HCEC 1CT (cell line): ENCODE results near the gene RBPJ.
A peak's percentile ranks its signal among the peaks of the same experiment; 100 is the strongest.

Experiments used
- DNase-seq: peaks from one replicate; pipeline ENCODE4 v3.0.0-alpha.2; 2017

Gene RBPJ

DNA sequence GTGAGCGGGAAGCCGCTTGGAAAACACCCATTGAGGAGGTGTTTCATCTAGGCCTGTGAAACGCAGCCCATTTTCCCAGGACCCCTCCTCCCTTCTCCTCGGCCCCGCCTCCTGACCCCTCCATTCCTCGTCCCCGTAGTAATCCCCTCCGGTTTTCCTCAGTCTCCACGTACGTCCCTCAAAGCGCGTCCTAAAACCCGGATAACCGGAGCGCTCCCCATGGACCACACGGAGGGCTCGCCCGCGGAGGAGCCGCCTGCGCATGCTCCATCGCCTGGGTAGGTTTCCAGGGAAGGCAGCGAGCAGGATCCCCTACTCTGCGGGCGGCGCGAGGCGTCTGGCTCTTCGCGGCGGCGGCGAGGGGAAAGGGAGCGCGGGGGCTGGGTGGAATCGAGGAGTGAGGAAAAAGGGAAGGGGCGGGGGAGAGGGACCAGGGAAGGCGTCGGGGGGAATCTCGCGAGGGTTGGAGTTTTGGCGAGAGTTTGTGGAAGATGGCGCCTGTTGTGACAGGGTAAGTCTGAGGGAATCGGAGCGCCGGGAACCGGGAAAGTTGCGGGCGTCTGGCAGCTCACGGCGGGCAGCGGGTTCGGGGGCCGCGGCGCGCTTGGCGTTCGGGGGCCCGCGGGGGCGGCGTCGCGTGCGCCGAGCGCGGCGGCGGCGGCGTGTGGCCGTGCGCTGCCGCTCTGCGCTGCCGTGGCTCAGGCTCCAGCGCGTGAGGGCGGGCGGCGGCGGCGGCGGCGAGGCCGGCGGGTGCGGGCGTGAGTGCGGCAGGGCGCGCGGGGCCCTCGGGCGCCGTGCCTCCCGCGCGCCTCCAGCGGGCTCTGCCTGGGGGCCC, at the start of gene RBPJ:
TSS of gene RBPJ (plus strand) at position 477 of the 835 bp plus-strand sequence. CDS start at position 492, 15 bp downstream.
- DNase-seq: peak; percentile 90

DNA sequence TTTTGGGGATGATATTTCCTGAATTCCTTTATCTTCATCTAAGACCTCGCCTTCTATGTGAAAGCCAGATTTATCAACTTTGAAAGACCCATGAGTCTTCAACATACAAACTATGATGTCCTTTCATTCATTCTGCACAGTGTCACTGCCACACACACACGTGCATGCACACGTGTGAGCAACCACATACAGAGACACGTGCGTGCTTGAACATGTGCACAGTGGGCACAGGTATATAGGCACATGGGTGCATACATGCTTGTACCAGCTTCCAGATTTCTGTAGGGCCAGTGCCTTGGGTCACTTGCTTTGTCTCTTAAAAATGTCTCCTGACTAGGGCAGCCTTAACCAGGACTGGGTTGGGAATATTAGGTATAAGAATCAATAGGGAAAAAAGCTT, 49.1 kb upstream of the RBPJ start:
- DNase-seq: no peak

DNA sequence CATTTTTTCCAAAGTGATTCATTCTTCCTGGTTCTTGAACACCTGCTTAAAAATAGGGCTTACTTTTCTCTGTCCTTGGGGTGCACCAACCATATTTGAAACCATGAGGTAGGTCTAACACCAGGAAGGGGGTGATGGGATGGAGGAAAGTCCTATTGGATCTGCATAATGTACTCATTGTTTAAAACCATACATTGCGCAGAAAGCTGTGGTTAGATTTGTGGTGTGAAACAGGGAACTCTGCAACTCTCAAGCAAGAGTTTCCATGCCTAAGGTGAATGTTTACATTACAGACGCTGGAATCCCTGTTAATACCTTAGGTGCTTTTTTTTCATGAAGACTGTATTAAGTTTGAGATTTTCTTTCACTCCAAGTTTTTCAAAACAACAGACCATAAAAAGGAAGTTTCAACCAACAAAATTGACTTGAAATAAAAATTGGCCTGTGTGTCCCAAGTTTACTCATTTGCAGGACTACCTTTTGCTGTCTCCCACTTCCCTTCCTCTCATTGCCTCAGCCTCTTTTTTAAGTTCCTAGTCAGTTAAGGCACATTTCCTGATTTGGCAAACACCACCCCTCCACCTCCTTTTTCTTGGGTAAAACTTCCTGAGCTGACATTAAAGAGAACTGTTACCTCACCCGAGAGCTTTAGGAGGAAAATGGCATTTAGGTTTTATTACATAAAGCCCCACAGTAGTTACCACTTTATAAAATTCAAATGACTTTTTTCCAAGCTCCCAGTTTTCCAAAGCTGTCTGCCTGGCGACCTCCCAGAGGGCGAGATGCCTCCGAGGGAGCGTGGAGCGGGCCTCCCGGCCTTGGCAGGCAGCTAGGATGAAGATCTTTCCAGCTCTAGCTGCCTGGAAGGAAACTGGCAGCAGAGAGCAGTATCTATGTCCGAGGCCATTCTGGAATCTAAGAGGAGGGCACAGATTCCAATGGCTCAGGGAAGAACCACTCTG, 47.9 kb upstream of the RBPJ start:
- DNase-seq: no peak

DNA sequence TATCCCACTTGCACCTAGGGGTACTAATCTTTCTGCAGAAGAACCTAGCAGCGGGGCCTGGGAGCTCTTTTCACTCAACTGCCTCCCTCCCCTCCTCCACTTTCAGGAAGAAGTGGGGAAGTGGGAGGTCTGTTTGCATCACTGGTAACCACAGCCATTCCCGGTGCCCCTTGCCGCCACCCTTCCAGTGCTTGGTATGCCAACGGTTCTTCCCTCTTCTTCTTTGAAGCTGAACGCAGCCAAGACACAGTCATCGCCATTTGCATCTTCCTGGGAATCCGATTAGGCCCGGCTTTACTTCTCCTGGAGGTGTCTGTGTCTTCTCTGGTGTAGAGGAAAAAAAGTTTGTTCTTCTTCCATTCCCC, 47.2 kb upstream of the RBPJ start:
- no peak for DNase-seq

DNA sequence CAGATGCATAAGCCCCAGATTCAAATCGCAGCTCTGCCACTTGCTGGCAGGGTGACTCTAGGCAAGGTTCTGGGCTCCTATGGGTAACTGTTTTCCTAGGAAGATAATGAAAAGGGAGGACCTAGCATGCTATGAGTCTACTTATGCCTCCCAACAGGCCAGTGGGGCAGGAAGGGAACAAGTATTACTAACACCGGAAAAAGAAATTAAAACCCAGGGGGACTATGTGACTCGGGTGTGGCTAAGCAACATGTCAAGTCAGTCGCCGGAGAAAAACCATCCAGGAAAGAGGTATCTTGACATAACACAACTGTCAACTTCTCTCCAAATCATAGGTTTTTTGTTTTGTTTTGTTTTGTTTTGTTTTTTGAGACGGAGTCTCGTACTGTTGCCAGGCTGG, 45.5 kb upstream of the RBPJ start:
- DNase-seq: no peak

DNA sequence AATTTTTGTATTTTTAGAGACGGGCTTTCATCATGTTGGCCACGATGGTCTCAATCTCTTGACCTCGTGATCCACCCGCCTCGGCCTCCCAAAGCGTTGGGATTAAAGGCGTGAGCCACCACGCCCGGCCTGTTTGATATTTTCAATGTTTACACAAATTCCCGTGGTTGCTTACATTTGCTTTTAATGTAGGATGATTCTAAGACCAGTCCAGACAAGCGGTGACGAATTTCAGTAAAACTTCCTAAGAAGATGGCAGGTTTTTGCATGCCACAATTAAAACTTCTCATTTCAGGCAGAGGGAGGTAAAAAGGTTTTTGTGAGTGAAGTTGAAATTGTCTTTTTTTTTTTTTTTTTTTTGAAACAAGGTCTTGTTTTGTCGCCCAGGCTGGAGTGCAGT, 41.4 kb upstream of the RBPJ start:
- no peak for DNase-seq

DNA sequence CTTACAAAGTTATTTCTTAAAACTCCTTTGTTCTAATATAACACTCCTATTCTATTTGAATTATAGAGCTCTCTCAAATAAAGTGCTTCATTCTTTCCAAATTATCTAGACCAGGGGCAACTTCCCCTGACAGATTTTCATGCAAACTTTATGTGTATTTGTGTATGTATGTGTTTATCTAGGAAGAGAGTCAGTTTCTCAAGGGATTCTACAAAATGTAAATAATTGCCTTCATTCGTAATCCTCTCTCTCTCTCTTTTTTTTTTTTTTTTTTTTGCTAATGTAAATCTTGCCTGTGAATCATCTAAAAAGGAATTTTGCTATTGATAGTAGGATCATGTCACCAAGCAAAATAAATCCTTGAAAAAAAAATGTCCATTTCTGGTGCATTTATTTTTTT, 38.9 kb upstream of the RBPJ start:
- peak; percentile 60 for DNase-seq

DNA sequence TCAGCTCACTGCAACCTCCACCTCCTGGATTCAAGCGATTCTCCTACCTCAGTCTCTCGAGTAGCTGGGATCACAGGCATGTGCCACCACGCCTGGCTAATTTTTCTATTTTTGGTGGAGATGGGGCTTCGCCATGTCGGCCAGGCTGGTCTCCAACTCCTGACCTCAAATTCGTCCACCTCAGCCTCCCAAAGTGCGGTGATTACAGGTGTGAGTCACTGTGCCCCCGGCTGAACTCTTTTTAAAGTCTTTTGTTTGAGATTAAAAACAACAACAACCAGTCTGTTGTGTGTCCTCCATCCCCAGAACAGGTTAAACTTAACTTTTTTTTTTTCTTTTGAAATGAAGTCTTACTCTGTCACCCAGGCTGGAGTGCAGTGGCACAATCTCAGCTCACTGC, 36.3 kb upstream of the RBPJ start:
- DNase-seq: no peak

DNA sequence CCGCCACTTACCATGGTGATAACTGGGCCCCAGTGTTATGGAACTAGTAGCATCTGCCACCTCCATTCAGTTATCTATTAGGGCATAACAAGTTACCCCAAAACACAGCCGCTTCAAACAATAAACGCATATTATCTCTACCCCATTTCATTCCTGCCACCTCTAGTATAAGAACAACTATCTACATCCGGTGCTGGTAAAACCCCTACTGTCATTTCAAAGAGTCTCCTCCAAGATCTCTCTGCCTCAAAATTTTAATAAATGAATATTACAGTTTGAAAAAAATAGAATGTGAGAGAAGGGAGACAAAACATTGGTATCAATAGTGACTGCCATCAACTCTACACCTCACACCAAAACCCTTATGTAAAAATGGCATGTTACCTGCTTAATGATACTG, 35.5 kb upstream of the RBPJ start:
- no peak for DNase-seq

DNA sequence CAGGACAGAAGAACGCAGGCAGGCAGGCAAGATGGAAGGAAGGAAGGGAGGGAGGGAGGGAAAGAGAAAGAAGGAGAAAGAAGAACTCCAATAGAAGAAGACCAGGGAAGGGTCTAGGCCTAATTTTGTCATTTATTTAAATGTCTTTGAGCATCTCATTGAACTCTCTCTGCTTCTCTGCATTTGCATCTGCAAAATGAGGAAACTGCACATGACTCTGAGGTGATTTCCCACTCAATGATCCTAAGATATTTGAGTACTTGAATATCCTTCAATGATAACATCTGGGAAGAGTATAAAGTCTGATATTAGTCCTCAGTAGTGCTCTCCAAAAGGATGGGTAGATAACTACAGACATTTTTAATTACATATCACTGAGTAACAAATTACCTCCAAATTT, 33.1 kb upstream of the RBPJ start:
- no peak for DNase-seq

DNA sequence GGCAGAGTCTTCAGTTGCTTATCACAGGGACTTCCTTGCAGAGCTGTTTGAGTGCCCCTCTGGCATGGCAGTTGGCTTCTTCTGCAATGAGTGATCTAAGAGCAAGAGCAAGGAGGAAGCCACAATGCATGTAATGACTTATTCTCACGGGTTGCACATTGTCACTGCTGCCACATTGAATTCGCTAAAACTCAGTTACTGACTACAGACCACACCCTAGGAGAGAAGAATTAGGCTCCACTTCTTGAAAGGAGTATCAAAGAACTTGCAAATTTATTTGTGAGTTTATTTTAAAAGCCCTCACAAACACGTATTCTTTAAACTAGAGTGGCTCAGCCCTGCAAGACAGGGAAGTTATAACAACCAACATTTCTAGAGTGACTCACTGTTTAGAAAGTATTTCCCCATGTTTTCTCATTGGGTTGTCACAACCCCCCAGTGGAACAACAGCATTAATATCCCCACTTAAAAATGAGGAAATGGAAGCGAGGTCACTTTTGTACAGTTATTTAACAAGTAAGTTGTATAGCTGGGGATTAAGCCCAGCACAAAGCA, 32.4 kb upstream of the RBPJ start:
- peak; percentile 61 for DNase-seq

DNA sequence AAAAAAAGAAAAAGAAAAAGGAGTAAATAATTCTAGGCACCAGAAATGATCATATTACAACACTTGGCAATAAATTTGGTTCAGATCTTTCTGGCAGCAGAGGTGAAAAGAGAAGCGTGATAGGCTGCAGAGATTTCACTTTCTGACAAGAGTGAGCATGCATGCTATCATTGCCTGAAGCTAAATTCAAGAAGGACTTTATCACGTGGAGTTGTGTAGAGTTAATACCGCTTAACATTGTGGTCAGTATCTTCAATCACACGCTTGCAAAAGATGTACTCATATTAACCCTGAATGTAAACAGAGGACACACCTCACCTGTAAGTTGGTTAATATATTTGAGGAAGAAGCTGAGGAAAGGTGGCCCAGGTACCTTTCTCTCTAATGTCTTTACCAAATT, 31.4 kb upstream of the RBPJ start:
- no peak for DNase-seq

DNA sequence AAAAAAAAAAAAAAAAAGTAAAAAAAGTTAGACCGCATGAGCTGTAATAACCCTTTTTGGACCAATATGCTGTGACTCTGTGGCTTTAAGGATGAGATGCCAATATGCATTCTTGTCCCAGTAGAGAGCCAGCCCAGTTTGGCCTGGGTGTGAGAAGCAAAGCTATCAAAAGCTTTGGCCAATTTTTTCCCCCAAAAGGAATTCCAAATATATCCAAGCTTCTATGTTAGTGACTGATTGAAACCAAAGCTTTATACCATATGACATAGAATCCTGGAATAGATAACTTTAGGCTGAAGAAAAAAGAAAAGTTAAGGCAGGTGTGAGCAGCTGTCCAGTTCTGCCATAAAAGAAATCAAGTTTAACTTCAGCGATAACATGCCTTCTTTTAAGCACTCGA, 30.5 kb upstream of the RBPJ start:
- DNase-seq: no peak

DNA sequence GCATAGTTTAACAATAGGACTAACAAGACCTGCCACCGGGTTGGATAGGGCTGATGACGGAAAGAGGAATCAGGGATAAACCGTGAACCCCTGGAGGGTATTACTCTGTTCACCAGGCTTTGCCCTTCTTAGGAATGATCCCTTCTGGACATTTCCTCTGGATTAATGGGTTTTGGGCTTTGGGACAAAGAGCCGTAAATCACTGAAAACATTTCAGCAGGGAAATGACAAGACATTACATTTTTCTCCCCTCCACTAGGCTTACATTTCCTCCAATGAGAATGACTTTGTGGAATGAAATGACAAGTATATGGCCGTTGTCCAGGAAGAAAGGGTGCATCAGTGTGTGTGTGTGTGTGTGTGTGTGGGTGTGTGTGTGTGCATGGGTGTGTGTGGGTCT, 25.9 kb upstream of the RBPJ start:
- no peak for DNase-seq

DNA sequence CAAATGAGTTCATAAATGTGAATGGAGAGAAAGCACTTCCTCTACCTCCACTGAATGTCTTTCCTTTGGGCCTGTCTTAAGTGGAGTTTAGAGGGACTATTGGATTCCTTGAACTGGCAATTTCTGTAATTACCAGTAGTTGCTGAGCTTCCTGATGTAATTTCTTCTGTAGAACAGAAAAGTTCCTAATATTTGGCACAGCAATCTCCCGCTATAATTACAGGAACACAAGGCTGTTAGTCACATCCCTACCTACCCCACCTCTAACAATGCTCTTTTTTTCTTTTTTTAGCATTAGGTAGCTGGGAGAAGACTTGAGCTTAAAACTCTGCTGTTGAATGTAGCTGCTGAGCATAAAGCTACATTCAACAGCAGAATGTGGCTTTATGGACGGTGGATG, 24.8 kb upstream of the RBPJ start:
- no peak for DNase-seq

DNA sequence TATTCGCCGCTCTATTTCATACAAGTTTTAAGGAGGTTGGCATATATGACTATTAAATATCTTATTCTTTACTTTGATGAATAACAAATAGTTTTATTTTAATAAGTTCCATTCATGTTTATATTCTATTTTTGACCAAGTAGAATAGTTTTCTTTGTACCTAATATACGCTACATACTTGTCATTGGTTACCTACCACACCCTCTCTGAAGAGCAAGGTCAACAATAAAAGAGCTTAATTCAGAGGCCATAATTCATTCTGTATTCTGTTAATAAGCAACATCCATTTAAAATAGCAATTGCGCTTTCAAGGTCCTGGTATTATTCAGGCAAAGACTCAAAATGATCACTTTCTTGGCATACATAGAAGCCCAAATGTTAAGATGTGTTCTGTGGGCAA, 24.3 kb upstream of the RBPJ start:
- no peak for DNase-seq

DNA sequence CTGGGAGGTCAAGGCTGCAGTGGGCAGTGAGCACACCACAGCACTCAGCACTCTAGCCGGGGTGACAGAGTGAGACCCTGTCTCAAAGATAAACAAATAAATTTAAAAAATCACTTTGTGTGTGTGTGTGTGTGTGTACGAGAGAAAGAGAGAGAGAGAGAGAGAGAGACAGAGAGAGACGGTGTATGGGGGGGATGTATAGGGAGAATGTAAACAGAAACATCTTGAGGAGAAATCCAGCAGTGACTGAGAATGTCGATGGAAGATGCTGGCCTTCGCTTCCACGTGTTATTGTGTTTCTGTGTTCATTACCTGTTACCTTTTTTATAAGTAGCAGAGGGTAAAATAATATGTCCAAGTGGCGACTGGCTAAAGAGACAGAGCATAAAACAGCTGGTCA, 23.6 kb upstream of the RBPJ start:
- DNase-seq: no peak

DNA sequence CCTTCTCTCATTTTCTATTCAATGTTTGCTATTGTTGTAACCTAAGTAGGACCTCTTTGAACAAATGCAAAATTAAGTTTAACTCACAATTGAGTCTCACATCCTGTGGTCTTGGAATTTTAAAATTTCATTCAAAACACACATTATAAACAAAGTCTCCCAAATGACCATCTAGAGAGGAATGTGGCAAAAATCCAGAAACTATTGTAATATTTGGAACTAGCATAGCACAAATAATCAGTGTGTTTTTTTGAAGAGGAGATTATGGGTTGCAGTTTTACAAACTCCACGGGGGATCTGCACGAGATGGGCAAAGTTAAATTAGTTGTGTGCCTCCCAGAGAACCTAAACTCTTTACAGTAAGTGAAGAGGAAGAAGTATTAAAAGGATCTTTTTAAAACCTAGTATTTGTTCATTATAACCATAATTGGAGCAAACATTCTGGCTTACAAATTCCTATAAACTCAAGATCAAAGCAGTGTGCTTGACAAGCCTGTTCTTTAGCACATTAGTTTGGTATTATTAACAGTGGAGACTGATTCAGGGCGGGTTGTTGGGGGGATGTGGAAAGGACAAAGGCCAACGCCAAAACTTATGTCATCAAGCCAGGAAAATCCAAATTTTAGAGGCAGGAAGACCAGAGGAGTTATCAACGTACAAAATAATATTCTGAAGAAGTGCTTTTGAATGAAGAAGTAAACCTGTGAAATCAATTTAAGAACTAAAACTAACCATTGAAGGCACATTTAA, 22.4 kb upstream of the RBPJ start:
- DNase-seq: peak; percentile 69

DNA sequence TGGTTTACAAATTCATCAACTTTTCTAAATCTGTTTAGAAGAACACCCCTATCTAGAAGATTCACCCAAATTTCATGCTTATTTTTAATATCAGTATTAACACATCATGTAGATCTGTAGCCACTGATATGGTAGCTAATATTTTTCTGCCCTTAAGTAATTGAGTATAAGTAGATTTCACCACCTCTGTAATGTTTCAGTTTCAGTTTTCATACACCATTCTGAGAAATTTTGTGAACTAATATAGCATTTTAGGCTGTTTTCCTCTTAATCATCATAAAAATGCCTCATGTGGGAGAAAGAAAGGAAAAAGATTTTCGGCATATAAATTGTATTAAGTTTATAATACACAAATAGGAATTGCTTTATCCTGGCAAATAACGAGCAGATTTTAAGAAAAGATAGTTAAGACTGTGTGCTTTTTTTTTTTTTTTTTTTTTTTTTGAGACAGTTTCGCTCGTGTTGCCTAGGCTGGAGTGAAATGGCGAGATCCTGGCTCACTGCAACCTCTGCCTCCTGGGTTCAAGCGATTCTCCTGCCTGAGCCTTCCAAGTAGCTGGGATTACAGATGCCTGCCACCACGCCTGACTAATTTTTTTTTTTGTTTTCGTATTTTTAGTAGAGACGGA, 21.4 kb upstream of the RBPJ start:
- no peak for DNase-seq

DNA sequence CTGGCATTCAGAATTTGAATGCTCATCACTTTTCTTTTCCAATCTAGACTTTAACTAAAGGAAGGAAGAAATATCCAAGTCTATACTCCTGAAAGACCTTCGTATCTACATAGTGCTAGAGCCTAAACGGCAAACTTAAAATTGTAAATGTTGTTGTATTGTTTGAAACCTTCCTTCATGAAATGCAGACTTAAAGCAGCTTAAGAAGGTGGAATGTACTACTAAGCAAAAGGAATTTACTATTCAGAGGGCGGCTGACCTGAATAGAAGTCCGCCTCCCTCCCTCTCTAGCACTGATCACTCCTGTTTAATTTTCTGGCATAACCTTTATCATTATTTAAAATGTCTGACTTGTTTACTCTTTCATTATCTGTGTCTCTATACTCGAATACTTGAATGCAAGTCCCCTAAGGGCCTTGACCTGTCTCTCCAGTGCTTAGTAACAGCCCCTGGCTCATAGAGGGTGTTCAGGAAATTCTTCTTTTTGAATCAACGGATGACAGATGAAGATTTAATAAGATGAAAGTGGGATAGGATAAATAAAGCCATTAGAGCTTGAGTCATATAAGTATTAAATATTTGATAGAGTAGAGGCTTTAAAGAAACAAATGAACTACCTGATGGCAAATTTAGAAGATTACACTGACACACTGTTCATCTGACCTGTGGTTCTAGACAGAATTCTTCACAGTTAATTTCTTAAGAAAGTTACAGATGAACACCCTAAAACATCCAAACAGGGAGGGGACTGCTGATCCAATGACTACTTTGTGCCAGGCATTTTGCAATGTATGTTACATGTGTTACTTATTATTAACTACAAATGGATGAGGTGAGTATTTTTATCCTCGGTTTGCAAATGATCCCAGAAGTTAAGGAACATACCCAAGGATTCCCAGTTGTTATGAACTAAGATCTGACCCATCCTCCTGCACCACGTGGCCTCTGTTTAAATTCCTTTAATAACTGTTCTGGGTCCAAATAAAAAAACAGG, 20.2 kb upstream of the RBPJ start:
- no peak for DNase-seq
